HT1080 (cell line): ENCODE measurements around the gene FGF14. TPM values are rescaled to one million over a fixed set of nuclear protein-coding genes. Genes with fewer than 3 reads are reported as not detected.
A peak's percentile ranks its signal among the peaks of the same experiment; 100 is the strongest.

ENCODE experiments used
- DNase-seq: peaks from one replicate; pipeline ENCODE4 v3.0.0-alpha.2; 2015; ENCODE audit warnings: low read depth
- small RNA-seq: library from RNA; depleted of rRNA; stranded (forward); fragments of <200 nt; gene quantifications from one replicate; pipeline ENCODE3, GENCODE V24; 2014
- total RNA-seq: library from RNA; depleted of rRNA; stranded (reverse); fragments of >200 nt; shearing (Covaris generic); gene quantifications from 2 replicates; pipeline ENCODE4 v1.2.3, GENCODE V29; 2014; rRNA removed

The FGF14 gene
- total RNA-seq, 1 experiment from 2014 or later = not detected

GRCh38 chr13:101695870-101696516 is 705.9 kb downstream of the FGF14 start:
- DNase-seq = no peak

GRCh38 chr13:101691341-101691860 is 710.4 kb downstream of the FGF14 start:
- no peak for DNase-seq

GRCh38 chr13:101690871-101691270 is 711.0 kb downstream of the FGF14 start:
- no peak for DNase-seq

GRCh38 chr13:101686003-101686402 is 715.8 kb downstream of the FGF14 start:
- no peak for DNase-seq

DNA sequence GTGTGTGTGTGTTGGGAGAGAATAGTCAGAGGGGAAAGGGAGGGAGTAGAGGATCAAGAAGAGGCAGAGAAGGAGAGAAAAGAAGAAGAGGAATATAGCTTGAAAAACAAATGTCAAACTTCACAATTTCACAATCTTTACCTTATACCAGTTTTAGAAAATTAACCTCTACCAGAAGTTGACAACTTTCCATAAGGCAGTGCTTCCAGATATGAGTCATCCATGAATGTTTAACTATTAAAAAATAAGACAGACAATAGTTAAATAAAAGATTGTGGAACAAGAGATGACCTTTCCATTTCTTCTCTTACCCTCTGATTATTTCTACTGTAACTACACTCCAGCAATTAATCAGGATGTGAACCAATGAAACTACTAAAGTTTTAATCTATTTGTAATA is 720.0 kb downstream of the FGF14 start:
- DNase-seq = no peak

GRCh38 chr13:101673360-101674105 is 728.3 kb downstream of the FGF14 start:
- DNase-seq = peak; percentile 51

- DNase-seq = no peak
Observed at GRCh38 chr13:101661839-101662238, 740.0 kb downstream of the FGF14 start.

Small RNAs within 50 kb of the gene (small RNA-seq; reads per million reads assigned to genes)
- gene MIR2681 (not detected), gene MIR4705 (not detected), gene RNU1-24P (not detected), gene RNY1P2 (not detected), gene RPL39P29 (not detected)

Other genes starting within 250 kb of the FGF14 start
- gene TPP2, start 194.9 kb upstream of the FGF14 start, total RNA-seq = 41.1 and 47.0 TPM in 2 replicates